ENCODE measurements around the gene INPP4A. TPM values are rescaled to one million over a fixed set of nuclear protein-coding genes. Genes with fewer than 3 reads are reported as not detected.

The INPP4A gene
- total and polyA plus RNA-seq, 8 donors = 1.5 to 65.3 (median 12.2) TPM

GRCh38 chr2:98468621-98469236 is 24.1 kb downstream of the INPP4A start:
- Histone ChIP-seq H3K4me3 (no peak overlapping the region), H3K36me3 (peaks cover 0 to 5% (median 0%) of the 10 kb centered on the region in 4 donors), H3K9me3 (no peaks in the 10 kb centered on the region), H3K4me1 (peaks cover 16 to 78% (median 53%) of the 10 kb centered on the region in 4 donors), H3K27ac (no peak overlapping the region), H3K27me3 (no peaks in the 10 kb centered on the region)
- no peak for TF ChIP-seq POLR2A (IDR thresholded peaks at IDR 0.05)
- TF ChIP-seq POLR2AphosphoS5 (IDR thresholded peaks at IDR 0.05) = no peak
- no peak for TF ChIP-seq EP300 (IDR thresholded peaks at IDR 0.05)
- no peak for TF ChIP-seq CTCF (IDR thresholded peaks at IDR 0.05)
- no peak for DNase-seq
- intact Hi-C loops (cut with DNase I; ENCODE audit: low total_unique reads) = no loop called here
- 86 to 90% (median 87%) methylated on average over 5 of the region's 5 CpGs for WGBS, 5 donors

GRCh38 chr2:98469862-98470544 is 25.3 kb downstream of the INPP4A start:
- 94 to 100% (median 96%) methylated on average over 6 to 11 of the region's 11 CpGs for WGBS, 5 donors
- H3K4me1 ChIP-seq = peaks cover 16 to 78% (median 51%) of the 10 kb centered on the region in 4 donors
- H3K4me3 ChIP-seq = no peak overlapping the region
- H3K27me3 ChIP-seq = no peaks in the 10 kb centered on the region
- no peaks in the 10 kb centered on the region for H3K9me3 ChIP-seq
- TF ChIP-seq POLR2A (IDR thresholded peaks at IDR 0.05) (no peak), CTCF (IDR thresholded peaks at IDR 0.05) (no peak), POLR2AphosphoS5 (IDR thresholded peaks at IDR 0.05) (no peak), EP300 (IDR thresholded peaks at IDR 0.05) (no peak)
- intact Hi-C loops (cut with DNase I; ENCODE audit: low total_unique reads) = no loop called here
- DNase-seq = no peak
- H3K27ac ChIP-seq = no peak overlapping the region
- peaks cover 0 to 5% (median 0%) of the 10 kb centered on the region in 4 donors for H3K36me3 ChIP-seq

- no peak for DNase-seq
- TF ChIP-seq POLR2AphosphoS5 (IDR thresholded peaks at IDR 0.05) = no peak
- TF ChIP-seq EP300 (IDR thresholded peaks at IDR 0.05) = no peak
- TF ChIP-seq POLR2A (IDR thresholded peaks at IDR 0.05) = no peak
- TF ChIP-seq CTCF (IDR thresholded peaks at IDR 0.05) = no peak
- 81 to 93% (median 85%) methylated on average over 7 of the region's 7 CpGs for WGBS, 5 donors
- peaks cover 0 to 5% (median 0%) of the 10 kb centered on the region in 4 donors for H3K36me3 ChIP-seq
- no peak overlapping the region for H3K4me3 ChIP-seq
- H3K27ac ChIP-seq = no peak overlapping the region
- H3K4me1 ChIP-seq = peaks cover 14 to 78% (median 46%) of the 10 kb centered on the region in 4 donors
- no peaks in the 10 kb centered on the region for H3K9me3 ChIP-seq
- H3K27me3 ChIP-seq = no peaks in the 10 kb centered on the region
- intact Hi-C loops (cut with DNase I; ENCODE audit: low total_unique reads) = no loop called here
Observed at GRCh38 chr2:98470851-98471255, 26.2 kb downstream of the INPP4A start.

GRCh38 chr2:98471402-98472131 is 26.9 kb downstream of the INPP4A start:
- peaks cover 0 to 5% (median 0%) of the 10 kb centered on the region in 4 donors for H3K36me3 ChIP-seq
- no peak overlapping the region for H3K4me3 ChIP-seq
- H3K27ac ChIP-seq = no peak overlapping the region
- WGBS, 5 donors = 87 to 95% (median 92%) methylated on average over 10 of the region's 10 CpGs
- intact Hi-C loops (cut with DNase I; ENCODE audit: low total_unique reads) = no loop called here
- H3K4me1 ChIP-seq = peaks cover 17 to 78% (median 43%) of the 10 kb centered on the region in 4 donors
- H3K9me3 ChIP-seq = no peaks in the 10 kb centered on the region
- DNase-seq = peak in 1 of 2 donors; percentile 15
- no peaks in the 10 kb centered on the region for H3K27me3 ChIP-seq
- TF ChIP-seq CTCF (IDR thresholded peaks at IDR 0.05) (no peak), EP300 (IDR thresholded peaks at IDR 0.05) (no peak), POLR2AphosphoS5 (IDR thresholded peaks at IDR 0.05) (no peak), POLR2A (IDR thresholded peaks at IDR 0.05) (no peak)
